Neural progenitor cell (in vitro differentiated cells): ENCODE results near the gene PPA2.

Experiments
- CTCF ChIP-seq: fragments of 200-600 bp; sonication (generic); IDR thresholded peaks from 2 replicates; pipeline ENCODE4 v1.5.1; 2017; ENCODE audit warnings: antibody characterized with exemption, mild to moderate bottlenecking
- EZH2 ChIP-seq: fragments of 200-600 bp; sonication (generic); IDR thresholded peaks from 2 replicates; pipeline ENCODE4 v1.6.1; 2017; ENCODE audit warnings: antibody characterized with exemption, mild to moderate bottlenecking, moderate library complexity
- EZH2phosphoT487 ChIP-seq: fragments of 200-600 bp; sonication (generic); IDR thresholded peaks from 2 replicates; pipeline ENCODE4 v1.6.1; 2017; ENCODE audit warnings: antibody characterized with exemption

GRCh38 chr4:105509714-105510113 is 35.9 kb upstream of the PPA2 start:
- TF ChIP-seq CTCF (no peak), EZH2 (no peak), EZH2phosphoT487 (no peak)
